PC-3 (cell line): ENCODE measurements around the gene IL31RA. TPM values are rescaled to one million over a fixed set of nuclear protein-coding genes. Genes with fewer than 3 reads are reported as not detected.

Experiments used
- ATAC-seq: fragments of 200-7000 bp; cut with Tn5 transposase; 2 replicates; pipeline ENCODE4 v1.9.1; 2020; ENCODE audit warnings: mild to moderate bottlenecking, moderate library complexity
- BruUV-seq: library from RNA; stranded (reverse); fragments of 400-500 nt; replicated peaks from 2 replicates; lab custom pipeline; 2021; lab: Mats Ljungman, UMichigan
- CTCF ChIA-PET: fragments of 300-600 bp; sonication (Branson Sonifier 250); formaldehyde crosslinking; loops from one replicate; lab custom pipeline; 2022; ENCODE audit warnings: antibody characterized with exemption; lab: Charles Lee
- POLR2A ChIA-PET: fragments of 300-600 bp; sonication (Branson Sonifier 250); formaldehyde crosslinking; loops from one replicate; lab custom pipeline; 2022; ENCODE audit warnings: antibody characterized with exemption; ENCODE audit not compliant: unreplicated experiment; lab: Charles Lee
- DNase-seq: peaks from one replicate; pipeline ENCODE4 v3.0.0-alpha.2; 2015
- H2AFZ ChIP-seq: fragments of 300-600 bp; sonication (generic); 2 replicates; pipeline ENCODE4 v1.6.0; 2016; ENCODE audit warnings: antibody characterized with exemption, low read length
- H3F3A ChIP-seq: fragments of 300-600 bp; sonication (generic); one replicate; pipeline ENCODE4 v1.6.0; 2017; ENCODE audit warnings: antibody characterized with exemption, low read length, control low read depth, mild to moderate bottlenecking; ENCODE audit not compliant: unreplicated experiment
- H3K27ac ChIP-seq: fragments of 300-600 bp; sonication (generic); 2 replicates; pipeline ENCODE4 v1.5.1; 2016; ENCODE audit warnings: mild to moderate bottlenecking, low read length
- H3K27me3 ChIP-seq: fragments of 300-600 bp; sonication (generic); 2 replicates; pipeline ENCODE4 v1.6.1; 2016; ENCODE audit warnings: low read length, mixed read lengths
- H3K36me3 ChIP-seq: fragments of 300-600 bp; sonication (generic); 2 replicates; pipeline ENCODE4 v1.6.1; 2016; ENCODE audit warnings: low read depth, mixed run types, low read length, mixed read lengths
- H3K4me1 ChIP-seq: fragments of 300-600 bp; sonication (generic); 2 replicates; pipeline ENCODE4 v1.5.1; 2016; ENCODE audit warnings: low read length; ENCODE audit not compliant: insufficient read depth
- H3K4me2 ChIP-seq: fragments of 300-600 bp; sonication (generic); 2 replicates; pipeline ENCODE4 v1.6.0; 2016; ENCODE audit warnings: low read length
- H3K4me3 ChIP-seq: fragments of 300-600 bp; sonication (generic); 2 replicates; pipeline ENCODE4 v1.5.1; 2016; ENCODE audit warnings: mild to moderate bottlenecking, low read length, mixed read lengths
- H3K79me2 ChIP-seq: fragments of 300-600 bp; sonication (generic); 2 replicates; pipeline ENCODE4 v1.6.1; 2017; ENCODE audit warnings: low read length, mixed read lengths
- H3K9ac ChIP-seq: fragments of 300-600 bp; sonication (generic); 2 replicates; pipeline ENCODE4 v1.6.0; 2016; ENCODE audit warnings: mild to moderate bottlenecking, low read length
- H3K9me2 ChIP-seq: fragments of 300-600 bp; sonication (generic); replicated peaks from 2 replicates; pipeline ENCODE4 v1.6.1; 2016; ENCODE audit warnings: mixed run types, low read length, mixed read lengths
- H3K9me3 ChIP-seq: fragments of 300-600 bp; sonication (generic); 2 replicates; pipeline ENCODE4 v1.6.1; 2016; ENCODE audit warnings: low read length, mixed read lengths
- H4K20me1 ChIP-seq: fragments of 300-600 bp; sonication (generic); 2 replicates; pipeline ENCODE4 v1.6.1; 2016; ENCODE audit warnings: low read length, mixed read lengths
- CTCF ChIP-seq: fragments of 300-600 bp; sonication (generic); conservative IDR thresholded peaks from 2 replicates; pipeline ENCODE4 v1.5.1; 2017; ENCODE audit warnings: antibody characterized with exemption, low read depth, mild to moderate bottlenecking, low read length
- EZH2 ChIP-seq: fragments of 300-600 bp; sonication (generic); IDR thresholded peaks from one replicate; pipeline ENCODE4 v1.6.1; 2017; ENCODE audit warnings: antibody characterized with exemption, mild to moderate bottlenecking, low read length; ENCODE audit not compliant: unreplicated experiment
- EZH2phosphoT487 ChIP-seq: fragments of 300-600 bp; sonication (generic); IDR thresholded peaks from 2 replicates; pipeline ENCODE4 v1.6.1; 2018; ENCODE audit warnings: mild to moderate bottlenecking, antibody characterized with exemption, low read length, borderline replicate concordance
- intact Hi-C: fragments of 100-400 bp; cut with micrococcal nuclease; formaldehyde crosslinking; loops from 2 replicates; pipeline ENCODE4 v1.9.0; 2023
- total RNA-seq: library from RNA; depleted of rRNA; stranded (reverse); fragments of >200 nt; gene quantifications from 2 replicates; pipeline ENCODE4 v1.2.3, GENCODE V29; 2014

Gene IL31RA
- total RNA-seq, 1 experiment from 2014 or later: 1.6 TPM

DNA sequence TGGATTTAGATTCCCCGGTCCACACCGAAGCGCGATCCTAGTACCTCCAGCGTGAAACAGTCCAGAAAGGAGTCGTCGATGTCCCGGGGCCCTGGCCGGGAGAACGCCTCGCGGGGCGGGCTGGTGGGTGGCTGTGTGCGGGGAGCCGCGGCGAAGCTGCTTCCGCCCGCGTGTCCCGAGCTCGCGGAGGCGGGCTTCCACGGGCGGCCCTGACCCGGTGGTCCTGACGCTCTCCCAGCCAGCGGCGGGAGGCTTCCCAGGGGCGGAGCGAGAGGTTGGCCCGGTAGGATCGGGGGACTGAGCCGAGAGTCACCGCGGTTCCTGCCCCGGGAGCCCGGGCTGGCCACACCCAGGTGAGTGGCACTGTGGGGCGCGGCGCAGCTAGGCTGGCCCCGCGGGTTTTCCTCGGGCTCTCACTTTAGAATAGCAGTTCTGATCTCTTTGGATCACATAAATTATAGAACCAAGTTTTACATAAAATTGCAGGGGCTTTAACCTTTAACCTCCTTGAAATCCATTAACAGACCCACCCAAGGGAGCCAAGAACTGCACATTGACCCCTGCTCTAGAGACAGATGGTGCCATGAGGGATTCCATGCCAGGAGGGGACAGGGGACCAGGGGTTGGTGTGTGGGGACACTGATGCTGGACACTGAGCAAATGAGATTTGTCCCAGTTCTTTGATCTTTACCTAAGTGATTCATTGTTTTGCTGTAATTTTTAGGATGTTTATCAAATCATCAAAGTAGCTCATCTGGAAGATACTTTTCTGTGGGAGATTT, 29.2 kb upstream of the IL31RA start:
- no peaks in the 10 kb centered on the region for H3K27me3 ChIP-seq
- H3K36me3 ChIP-seq: no peaks in the 10 kb centered on the region
- H2AFZ ChIP-seq: no peak overlapping the region
- H3K4me2 ChIP-seq: no peak overlapping the region
- no peak overlapping the region for H3K9ac ChIP-seq
- peaks cover 11% of the 10 kb centered on the region; the same call in 1 of the 2 replicates for H3K4me1 ChIP-seq
- no peak overlapping the region for H3K27ac ChIP-seq
- no peak for TF ChIP-seq EZH2
- no peak for TF ChIP-seq CTCF
- TF ChIP-seq EZH2phosphoT487: no peak
- H4K20me1 ChIP-seq: no peaks in the 10 kb centered on the region
- ChIA-PET POLR2A (no interaction called here), CTCF (no interaction called here)
- no peaks in the 10 kb centered on the region for H3K9me2 ChIP-seq
- intact Hi-C loops: no loop called here
- no TSS peak for BruUV-seq
- no peak overlapping the region for H3K4me3 ChIP-seq
- no peaks in the 10 kb centered on the region for H3F3A ChIP-seq
- H3K79me2 ChIP-seq: no peaks in the 10 kb centered on the region
- no peak for DNase-seq
- H3K9me3 ChIP-seq: no peaks in the 10 kb centered on the region
- ATAC-seq: no peak

DNA sequence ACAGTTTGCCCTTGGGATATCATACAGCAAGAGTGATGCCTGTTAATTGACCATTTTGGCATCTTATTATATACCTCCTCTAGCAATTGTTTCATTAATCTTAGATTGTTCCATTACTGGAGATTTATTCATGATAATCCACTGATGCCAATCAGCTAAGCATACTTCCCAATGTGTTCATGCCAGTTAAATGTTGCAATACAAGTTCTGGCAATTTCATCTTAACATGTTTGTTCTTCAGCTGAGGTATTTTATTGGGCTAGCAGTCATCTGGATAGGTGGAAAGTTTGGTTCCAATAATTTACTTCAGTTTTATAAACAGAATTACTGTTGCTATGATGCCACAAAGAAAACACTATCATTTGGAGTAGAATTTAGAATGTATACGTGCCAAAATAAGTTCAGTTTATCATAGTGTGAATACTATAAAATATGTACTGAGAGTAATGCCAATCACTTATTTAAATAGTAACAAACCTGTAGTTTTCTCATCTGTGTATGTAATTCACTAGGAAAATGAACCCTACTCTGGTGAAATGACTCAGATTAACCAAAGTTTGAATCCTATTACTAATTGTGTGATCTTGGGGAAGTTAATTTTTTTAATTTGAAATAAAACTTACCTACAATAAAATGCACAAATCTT, 27.9 kb upstream of the IL31RA start:
- Histone ChIP-seq H3K9me3 (no peaks in the 10 kb centered on the region), H3K36me3 (no peaks in the 10 kb centered on the region), H3K4me2 (0 out of 2 replicates have a peak overlapping the region, but pooled peaks have one; percentile 4), H3K9ac (no peak overlapping the region), H2AFZ (no peak overlapping the region), H3K79me2 (no peaks in the 10 kb centered on the region), H3K9me2 (no peaks in the 10 kb centered on the region), H3K4me3 (no peak overlapping the region), H3K27ac (peak overlapping the region; percentile 32), H3F3A (no peaks in the 10 kb centered on the region), H3K27me3 (no peaks in the 10 kb centered on the region), H3K4me1 (peaks cover 11% of the 10 kb centered on the region; the same call in 1 of the 2 replicates), H4K20me1 (no peaks in the 10 kb centered on the region)
- ChIA-PET POLR2A (interaction anchor here (0.7 kb wide), 1 partner anchor 45 kb away, joined by 3 read pairs; no protein-coding TSS in a partner anchor), CTCF (no interaction called here)
- TF ChIP-seq EZH2phosphoT487 (no peak), EZH2 (no peak), CTCF (no peak)
- intact Hi-C loops: no loop called here
- peak; percentile 48 for DNase-seq
- ATAC-seq: peak; percentile 51; the same call in 1 of the 2 replicates
- no TSS peak for BruUV-seq
